ENCODE data around the gene GPA33.

The GPA33 gene

GRCh38 chr1:167090314-167090942, at the start of gene GPA33:
TSS of gene GPA33 (minus strand) at chr1:167090377. CDS start at chr1:167090287, 90 bp downstream.
- DNase-seq: no peak

- DNase-seq: no peak
These were observed 48.5 kb upstream of the GPA33 start for GRCh38 chr1:167138703-167139102.

- no peak for DNase-seq
These were observed 47.8 kb upstream of the GPA33 start for GRCh38 chr1:167137793-167138510.

GRCh38 chr1:167137332-167137781, 47.2 kb upstream of the GPA33 start:
- DNase-seq: no peak

GRCh38 chr1:167136806-167137205, 46.6 kb upstream of the GPA33 start:
- DNase-seq: no peak

- DNase-seq: no peak
These were observed 46.0 kb upstream of the GPA33 start for GRCh38 chr1:167136191-167136614.

GRCh38 chr1:167135281-167135840, 45.2 kb upstream of the GPA33 start:
- no peak for DNase-seq

- DNase-seq: no peak
These were observed 42.3 kb upstream of the GPA33 start for GRCh38 chr1:167132301-167133010.

GRCh38 chr1:167130829-167131510, 40.8 kb upstream of the GPA33 start:
- DNase-seq: no peak

GRCh38 chr1:167128261-167129227, 38.4 kb upstream of the GPA33 start:
- no peak for DNase-seq

GRCh38 chr1:167127661-167128060, 37.5 kb upstream of the GPA33 start:
- no peak for DNase-seq

GRCh38 chr1:167127236-167127635, 37.1 kb upstream of the GPA33 start:
- no peak for DNase-seq

GRCh38 chr1:167126811-167127210, 36.6 kb upstream of the GPA33 start:
- DNase-seq: no peak

- no peak for DNase-seq
These were observed 36.1 kb upstream of the GPA33 start for GRCh38 chr1:167126317-167126716.

GRCh38 chr1:167122568-167122967, 32.4 kb upstream of the GPA33 start:
- DNase-seq: no peak

GRCh38 chr1:167122121-167122480, 31.9 kb upstream of the GPA33 start:
- DNase-seq: no peak

- peak; percentile 68 for DNase-seq
These were observed 31.4 kb upstream of the GPA33 start for GRCh38 chr1:167121375-167122120.

- no peak for DNase-seq
These were observed 30.7 kb upstream of the GPA33 start for GRCh38 chr1:167120899-167121298.

GRCh38 chr1:167119696-167120095, 29.5 kb upstream of the GPA33 start:
- no peak for DNase-seq

GRCh38 chr1:167118188-167118587, 28.0 kb upstream of the GPA33 start:
- no peak for DNase-seq

GRCh38 chr1:167117225-167117624, 27.0 kb upstream of the GPA33 start:
- DNase-seq: no peak

Data from activated effector memory CD4-positive, alpha-beta T cell treated with anti-CD3 and anti-CD28 coated beads, Interleukin-2, amount 50 U/mL, for 16 hours (primary cell).